Activated naive CD4-positive, alpha-beta T cell treated with anti-CD3 and anti-CD28 coated beads for 36 hours (primary cell): ENCODE results near the gene SEPTIN8. TPM values are rescaled to one million over a fixed set of nuclear protein-coding genes. Genes with fewer than 3 reads are reported as not detected.

Source experiments
- CTCF ChIA-PET: fragments of 350-600 bp; sonication (Branson Sonifier 250); formaldehyde crosslinking; loops from one replicate; lab custom pipeline; 2021; ENCODE audit warnings: antibody characterized with exemption; lab: Charles Lee
- DNase-seq: peaks from one replicate; pipeline ENCODE4 v3.0.0-alpha.2; 2020
- H3K27ac Mint-ChIP-seq: one replicate; pipeline ENCODE4 v1.8.0; 2021; ENCODE audit warnings: mild to moderate bottlenecking, mixed read lengths
- H3K27me3 Mint-ChIP-seq: one replicate; pipeline ENCODE4 v1.8.0; 2021; ENCODE audit warnings: low read depth, mixed read lengths
- H3K36me3 Mint-ChIP-seq: one replicate; pipeline ENCODE4 v1.8.0; 2021; ENCODE audit warnings: low read depth, mixed read lengths
- H3K4me1 Mint-ChIP-seq: one replicate; pipeline ENCODE4 v1.8.0; 2021; ENCODE audit warnings: low read depth, mixed read lengths
- H3K4me3 Mint-ChIP-seq: one replicate; pipeline ENCODE4 v1.8.0; 2021; ENCODE audit warnings: mild to moderate bottlenecking, moderate library complexity, mixed read lengths
- H3K9me3 Mint-ChIP-seq: one replicate; pipeline ENCODE4 v1.8.0; 2021; ENCODE audit warnings: mixed read lengths
- intact Hi-C: fragments of 100-400 bp; cut with micrococcal nuclease; formaldehyde crosslinking; loops from one replicate; pipeline ENCODE4 v1.15.1; 2023
- total RNA-seq, 2 experiments: library from RNA; stranded (reverse); gene quantifications; one replicate each; pipeline ENCODE4 v1.2.3, GENCODE V29; 2021

Gene SEPTIN8
- total RNA-seq, 2 experiments from 2014 or later = 24.9 to 29.2 TPM

- H3K4me1 Mint-ChIP-seq = peaks cover 36% of the 10 kb centered on the region
- DNase-seq = peak; percentile 79
- intact Hi-C loops = loop anchor here (1.0 kb wide), 4 partner anchors 14 to 731 kb away; partner anchors contain the start of gene KIF3A
- peaks cover 6% of the 10 kb centered on the region for H3K36me3 Mint-ChIP-seq
- no peaks in the 10 kb centered on the region for H3K9me3 Mint-ChIP-seq
- CTCF ChIA-PET = interaction anchor here (1.1 to 5.8 kb wide), 5 partner anchors 14 to 225 kb away, joined by 3 to 34 read pairs (median 6); partner anchors contain the start of gene KIF3A
- no peaks in the 10 kb centered on the region for H3K27me3 Mint-ChIP-seq
- no peak overlapping the region for H3K4me3 Mint-ChIP-seq
- peak overlapping the region; percentile 52 for H3K27ac Mint-ChIP-seq
These were observed 25.6 kb downstream of the SEPTIN8 start for GRCh38 chr5:132751444-132751843.

- CTCF ChIA-PET = interaction anchor here (0.6 to 2.5 kb wide), 7 partner anchors 13 to 249 kb away, joined by 3 to 9 read pairs (median 5); partner anchors contain the start of gene KIF3A
- peaks cover 6% of the 10 kb centered on the region for H3K36me3 Mint-ChIP-seq
- H3K4me1 Mint-ChIP-seq = peaks cover 36% of the 10 kb centered on the region
- intact Hi-C loops = loop anchor here (1.0 kb wide), 4 partner anchors 13 to 730 kb away; partner anchors contain the start of gene KIF3A
- peak overlapping the region; percentile 52 for H3K27ac Mint-ChIP-seq
- no peaks in the 10 kb centered on the region for H3K9me3 Mint-ChIP-seq
- DNase-seq = no peak
- H3K27me3 Mint-ChIP-seq = no peaks in the 10 kb centered on the region
- no peak overlapping the region for H3K4me3 Mint-ChIP-seq
These were observed 26.4 kb downstream of the SEPTIN8 start for GRCh38 chr5:132750471-132751230.

GRCh38 chr5:132749506-132749905, 27.5 kb downstream of the SEPTIN8 start:
- intact Hi-C loops = no loop called here
- H3K27ac Mint-ChIP-seq = no peak overlapping the region
- CTCF ChIA-PET = interaction anchor here (2.0 kb wide), 1 partner anchor 71 kb away, joined by 9 read pairs; no protein-coding TSS in a partner anchor
- no peak for DNase-seq
- peaks cover 29% of the 10 kb centered on the region for H3K4me1 Mint-ChIP-seq
- H3K4me3 Mint-ChIP-seq = no peak overlapping the region
- H3K36me3 Mint-ChIP-seq = peaks cover 6% of the 10 kb centered on the region
- H3K9me3 Mint-ChIP-seq = no peaks in the 10 kb centered on the region
- no peaks in the 10 kb centered on the region for H3K27me3 Mint-ChIP-seq

GRCh38 chr5:132748522-132749000, 28.5 kb downstream of the SEPTIN8 start:
- H3K27me3 Mint-ChIP-seq = no peaks in the 10 kb centered on the region
- intact Hi-C loops = no loop called here
- peaks cover 27% of the 10 kb centered on the region for H3K4me1 Mint-ChIP-seq
- no peak overlapping the region for H3K27ac Mint-ChIP-seq
- CTCF ChIA-PET = interaction anchor here (0.5 to 2.6 kb wide), 5 partner anchors 11 to 69 kb away, joined by 3 to 30 read pairs (median 3); partner anchors contain the start of gene KIF3A
- H3K4me3 Mint-ChIP-seq = peak overlapping the region; percentile 60
- no peaks in the 10 kb centered on the region for H3K9me3 Mint-ChIP-seq
- no peak for DNase-seq
- peaks cover 3% of the 10 kb centered on the region for H3K36me3 Mint-ChIP-seq

- CTCF ChIA-PET = interaction anchor here (0.5 to 2.6 kb wide), 10 partner anchors 10 to 222 kb away, joined by 3 to 30 read pairs (median 4); partner anchors contain the start of gene KIF3A
- no peaks in the 10 kb centered on the region for H3K9me3 Mint-ChIP-seq
- H3K4me3 Mint-ChIP-seq = peak overlapping the region; percentile 60
- peaks cover 26% of the 10 kb centered on the region for H3K4me1 Mint-ChIP-seq
- intact Hi-C loops = loop anchor here (1.0 to 2.0 kb wide), 4 partner anchors 11 to 453 kb away; partner anchors contain the start of genes KIF3A, SEPTIN8 and SLC22A4
- H3K27ac Mint-ChIP-seq = no peak overlapping the region
- peak; percentile 61 for DNase-seq
- peaks cover 3% of the 10 kb centered on the region for H3K36me3 Mint-ChIP-seq
- no peaks in the 10 kb centered on the region for H3K27me3 Mint-ChIP-seq
These were observed 29.2 kb downstream of the SEPTIN8 start for GRCh38 chr5:132747616-132748440.

GRCh38 chr5:132746954-132747615, 30.0 kb downstream of the SEPTIN8 start, which contains the start of gene CCNI2:
CCNI2 (plus strand) TSS chr5:132747426; CDS start chr5:132747496, 70 bp downstream.
- intact Hi-C loops = loop anchor here (1.0 to 2.0 kb wide), 5 partner anchors 10 to 452 kb away; partner anchors contain the start of genes KIF3A, SEPTIN8 and SLC22A4
- peak within 1 kb of the TSS; percentile 71 for H3K4me3 Mint-ChIP-seq
- peak; percentile 80 for DNase-seq
- no peaks in the 10 kb centered on the region for H3K9me3 Mint-ChIP-seq
- H3K4me1 Mint-ChIP-seq = peaks cover 22% of the 10 kb centered on the region
- no peaks in the 10 kb centered on the region for H3K27me3 Mint-ChIP-seq
- peaks cover 2% of the 10 kb centered on the region for H3K36me3 Mint-ChIP-seq
- H3K27ac Mint-ChIP-seq = no peak within 1 kb of the TSS
- CTCF ChIA-PET = interaction anchor here (0.6 to 2.6 kb wide), 13 partner anchors 9 to 221 kb away, joined by 3 to 30 read pairs (median 4); partner anchors contain the start of gene KIF3A

- no peaks in the 10 kb centered on the region for H3K9me3 Mint-ChIP-seq
These were observed 30.5 kb downstream of the SEPTIN8 start for GRCh38 chr5:132746592-132746953.

GRCh38 chr5:132744659-132745058, 32.4 kb downstream of the SEPTIN8 start:
- no peaks in the 10 kb centered on the region for H3K36me3 Mint-ChIP-seq
- CTCF ChIA-PET = interaction anchor here (0.6 kb wide), 1 partner anchor 43 kb away, joined by 4 read pairs; no protein-coding TSS in a partner anchor
- H3K27me3 Mint-ChIP-seq = no peaks in the 10 kb centered on the region
- peaks cover 3% of the 10 kb centered on the region for H3K4me1 Mint-ChIP-seq
- H3K4me3 Mint-ChIP-seq = no peak overlapping the region
- intact Hi-C loops = no loop called here
- no peak overlapping the region for H3K27ac Mint-ChIP-seq
- H3K9me3 Mint-ChIP-seq = no peaks in the 10 kb centered on the region
- DNase-seq = no peak

More at GRCh38 chr5:132746592-132746953, 30.5 kb downstream of the SEPTIN8 start:
- Mint-ChIP-seq H3K4me3 (peak overlapping the region; percentile 71), H3K27ac (no peak overlapping the region), H3K4me1 (peaks cover 17% of the 10 kb centered on the region), H3K36me3 (peaks cover 2% of the 10 kb centered on the region), H3K27me3 (no peaks in the 10 kb centered on the region)
- CTCF ChIA-PET = interaction anchor here (0.6 to 2.6 kb wide), 12 partner anchors 9 to 1730 kb away, joined by 3 to 30 read pairs (median 4); partner anchors contain the start of gene KIF3A
- intact Hi-C loops = loop anchor here (1.0 to 2.0 kb wide), 2 partner anchors 58 to 452 kb away; partner anchors contain the start of gene SLC22A4
- DNase-seq = no peak

GRCh38 chr5:132742626-132743025, 34.4 kb downstream of the SEPTIN8 start:
- intact Hi-C loops = no loop called here
- Mint-ChIP-seq H3K36me3 (no peaks in the 10 kb centered on the region), H3K4me3 (no peak overlapping the region)

GRCh38 chr5:132742158-132742557, 34.9 kb downstream of the SEPTIN8 start:
- Mint-ChIP-seq H3K4me1 (peaks cover 10% of the 10 kb centered on the region), H3K27me3 (no peaks in the 10 kb centered on the region), H3K9me3 (no peaks in the 10 kb centered on the region), H3K36me3 (no peaks in the 10 kb centered on the region), H3K4me3 (no peak overlapping the region), H3K27ac (no peak overlapping the region)
- no peak for DNase-seq
- CTCF ChIA-PET = no interaction called here
- intact Hi-C loops = no loop called here

More at GRCh38 chr5:132742626-132743025, 34.4 kb downstream of the SEPTIN8 start:
- Mint-ChIP-seq H3K9me3 (no peaks in the 10 kb centered on the region), H3K27me3 (no peaks in the 10 kb centered on the region), H3K27ac (no peak overlapping the region), H3K4me1 (peaks cover 8% of the 10 kb centered on the region)
- CTCF ChIA-PET = no interaction called here
- no peak for DNase-seq

- intact Hi-C loops = loop anchor here (5.0 kb wide), 4 partner anchors 212 to 442 kb away; partner anchors contain the start of gene HSPA4
- no peak overlapping the region for H3K27ac Mint-ChIP-seq
- no peaks in the 10 kb centered on the region for H3K9me3 Mint-ChIP-seq
- no peak overlapping the region for H3K4me3 Mint-ChIP-seq
- DNase-seq = no peak
- CTCF ChIA-PET = no interaction called here
- H3K4me1 Mint-ChIP-seq = peaks cover 25% of the 10 kb centered on the region
- no peaks in the 10 kb centered on the region for H3K36me3 Mint-ChIP-seq
- no peaks in the 10 kb centered on the region for H3K27me3 Mint-ChIP-seq
These were observed 37.8 kb downstream of the SEPTIN8 start for GRCh38 chr5:132739232-132739631.
